Colon (tissue), 2 donors: ENCODE results near the gene BCAP31.

Source experiments
- FAIRE-seq: peaks from 2 replicates; lab custom pipeline; 2012; peaks lifted over from hg19 to GRCh38; lab: Jason Lieb, UNC
- donor health status: control.
- donor health status: control.

BCAP31 gene

GRCh38 chrX:153724252-153725038 is at the start of gene BCAP31, which contains the start of gene ABCD1:
Gene BCAP31 (minus strand): TSS chrX:153724387. CDS start chrX:153723244, 1,143 bp downstream.
Gene ABCD1 (plus strand): TSS chrX:153724856. CDS start chrX:153725267, 411 bp downstream.
- no peak for FAIRE-seq

GRCh38 chrX:153773218-153773611 is 49.0 kb upstream of the BCAP31 start:
- FAIRE-seq: no peak

GRCh38 chrX:153772316-153773217 is 48.4 kb upstream of the BCAP31 start:
- no peak for FAIRE-seq

GRCh38 chrX:153771415-153772315 is 47.5 kb upstream of the BCAP31 start:
- no peak for FAIRE-seq

GRCh38 chrX:153770601-153771414 is 46.6 kb upstream of the BCAP31 start:
- no peak for FAIRE-seq

GRCh38 chrX:153769865-153770600 is 45.8 kb upstream of the BCAP31 start:
- no peak for FAIRE-seq

- no peak for FAIRE-seq
Measured at GRCh38 chrX:153769158-153769864, 45.1 kb upstream of the BCAP31 start.

GRCh38 chrX:153768311-153769157 is 44.3 kb upstream of the BCAP31 start:
- FAIRE-seq: no peak

- FAIRE-seq: no peak
Measured at GRCh38 chrX:153767674-153768055, 43.5 kb upstream of the BCAP31 start.

GRCh38 chrX:153766871-153767673 is 42.9 kb upstream of the BCAP31 start:
- FAIRE-seq: no peak

GRCh38 chrX:153766098-153766817 is 42.1 kb upstream of the BCAP31 start:
- FAIRE-seq: no peak

GRCh38 chrX:153765138-153766079 is 41.2 kb upstream of the BCAP31 start:
- FAIRE-seq: no peak

- FAIRE-seq: no peak
Measured at GRCh38 chrX:153764786-153765137, 40.6 kb upstream of the BCAP31 start.

- FAIRE-seq: no peak
Measured at GRCh38 chrX:153763989-153764755, 40.0 kb upstream of the BCAP31 start, which contains the start of gene PLXNB3. Gene PLXNB3 (plus strand): TSS chrX:153764249. CDS start chrX:153765536, 1,287 bp downstream.

- FAIRE-seq: no peak
Measured at GRCh38 chrX:153763298-153763932, 39.2 kb upstream of the BCAP31 start.
